ENCODE data around the gene KDELR3.

- TF ChIP-seq CTCF (IDR thresholded peaks at IDR 0.05; ENCODE audit: poor library complexity, severe bottlenecking), result no peak
- TF ChIP-seq EZH2 (IDR thresholded peaks at IDR 0.05; ENCODE audit: borderline replicate concordance, insufficient read depth, low read length, poor library complexity, severe bottlenecking), result no peak
- TF ChIP-seq EP300 (conservative IDR thresholded peaks at IDR 0.05; ENCODE audit: poor library complexity, severe bottlenecking), result no peak
- TF ChIP-seq RAD21 (conservative IDR thresholded peaks at IDR 0.05), result no peak
- TF ChIP-seq TAF1 (IDR thresholded peaks at IDR 0.05; ENCODE audit: low read depth), result no peak
- no peak for TF ChIP-seq SMC3 (conservative IDR thresholded peaks at IDR 0.05; ENCODE audit: poor library complexity)
- TF ChIP-seq POLR2AphosphoS5 (IDR thresholded peaks at IDR 0.05), result no peak
These were observed 49.3 kb upstream of the KDELR3 start for GRCh38 chr22:38418589-38418988.
